Neural cell (in vitro differentiated cells): ENCODE results near the gene DNAJB7. TPM values are rescaled to one million over a fixed set of nuclear protein-coding genes. Genes with fewer than 3 reads are reported as not detected.

Source experiments
- H2AFZ ChIP-seq: fragments of 200-600, 300-800 bp; sonication (generic), shearing (Covaris generic); 2 replicates; pipeline ENCODE4 v1.6.0; 2014; ENCODE audit warnings: low read depth, mild to moderate bottlenecking, antibody characterized with exemption, low read length, moderate library complexity
- H3F3A ChIP-seq: fragments of 200-600 bp; shearing (Covaris generic); 2 replicates; pipeline ENCODE4 v1.6.1; 2016; ENCODE audit warnings: mild to moderate bottlenecking, moderate library complexity, mixed read lengths, antibody characterized with exemption, low read length; ENCODE audit not compliant: insufficient read depth, poor library complexity, severe bottlenecking
- H3K27ac ChIP-seq: fragments of 200-600, 300-800 bp; sonication (generic), shearing (Covaris generic); 2 replicates; pipeline ENCODE4 v1.5.1; 2014; ENCODE audit warnings: mild to moderate bottlenecking, low read length, moderate library complexity
- H3K27me3 ChIP-seq: fragments of 300-800, 200-600 bp; sonication (generic), shearing (Covaris generic); 2 replicates; pipeline ENCODE4 v1.6.0; 2014; ENCODE audit warnings: mild to moderate bottlenecking, low read depth, low read length, moderate library complexity; ENCODE audit not compliant: insufficient read depth
- H3K36me3 ChIP-seq: fragments of 300-800, 200-600 bp; sonication (generic), shearing (Covaris generic); 2 replicates; pipeline ENCODE4 v1.5.1; 2014; ENCODE audit warnings: mild to moderate bottlenecking, antibody characterized with exemption, low read length, moderate library complexity; ENCODE audit not compliant: insufficient read depth
- H3K4me2 ChIP-seq: fragments of 300-800, 200-600 bp; sonication (generic), shearing (Covaris generic); 2 replicates; pipeline ENCODE4 v1.6.0; 2014; ENCODE audit warnings: mild to moderate bottlenecking, low read length
- H3K4me3 ChIP-seq: fragments of 300-800, 200-600 bp; sonication (generic), shearing (Covaris generic); 2 replicates; pipeline ENCODE4 v1.5.1; 2014; ENCODE audit warnings: mild to moderate bottlenecking, low read length, moderate library complexity
- H3K79me2 ChIP-seq: fragments of 200-600 bp; shearing (Covaris generic); replicated peaks from 2 replicates; pipeline ENCODE4 v1.6.0; 2014; ENCODE audit warnings: mild to moderate bottlenecking, low read length, moderate library complexity; ENCODE audit not compliant: insufficient read depth
- H3K9ac ChIP-seq: fragments of 300-800, 200-600 bp; sonication (generic), shearing (Covaris generic); 2 replicates; pipeline ENCODE4 v1.6.1; 2016; ENCODE audit warnings: mild to moderate bottlenecking, low read length, mixed read lengths
- H3K9me2 ChIP-seq: fragments of 200-600 bp; shearing (Covaris generic); 2 replicates; pipeline ENCODE4 v1.6.1; 2016; ENCODE audit warnings: mild to moderate bottlenecking, low read length, mixed read lengths; ENCODE audit not compliant: insufficient read depth
- H3K9me3 ChIP-seq: fragments of 200-600, 300-800 bp; sonication (generic), shearing (Covaris generic); 2 replicates; pipeline ENCODE4 v1.6.1; 2016; ENCODE audit warnings: mild to moderate bottlenecking, mixed run types, low read length, moderate library complexity, mixed read lengths
- H4K20me1 ChIP-seq: fragments of 200-600 bp; shearing (Covaris generic); 2 replicates; pipeline ENCODE4 v1.6.1; 2016; ENCODE audit warnings: mild to moderate bottlenecking, mixed run types; ENCODE audit not compliant: insufficient read depth
- EP300 ChIP-seq: fragments of 450-650 bp; conservative IDR thresholded peaks from 2 replicates; pipeline ENCODE4 v1.6.1; 2014; ENCODE audit warnings: antibody characterized with exemption, mild to moderate bottlenecking, moderate library complexity; ENCODE audit not compliant: poor library complexity, severe bottlenecking
- EZH2 ChIP-seq: fragments of 200-600, 300-800 bp; shearing (Covaris generic), sonication (generic); IDR thresholded peaks from 2 replicates; pipeline ENCODE4 v1.6.1; 2014; ENCODE audit warnings: antibody characterized with exemption, low read length, borderline replicate concordance, mild to moderate bottlenecking; ENCODE audit not compliant: insufficient read depth, poor library complexity, severe bottlenecking
- MXI1 ChIP-seq: fragments of 450-650 bp; conservative IDR thresholded peaks from 2 replicates; pipeline ENCODE4 v1.6.1; 2014; ENCODE audit warnings: antibody characterized with exemption, mild to moderate bottlenecking; ENCODE audit not compliant: poor library complexity, severe bottlenecking
- POLR2AphosphoS5 ChIP-seq: IDR thresholded peaks from 2 replicates; pipeline ENCODE4 v1.6.1; 2012
- RAD21 ChIP-seq: fragments of 450-650 bp; conservative IDR thresholded peaks from 2 replicates; pipeline ENCODE4 v1.6.1; 2014; ENCODE audit warnings: antibody characterized with exemption, mild to moderate bottlenecking, moderate library complexity
- REST ChIP-seq: IDR thresholded peaks from 2 replicates; pipeline ENCODE4 v1.6.1; 2012; ENCODE audit warnings: borderline replicate concordance
- SMC3 ChIP-seq: fragments of 450-650 bp; conservative IDR thresholded peaks from 2 replicates; pipeline ENCODE4 v1.6.1; 2014; ENCODE audit warnings: antibody characterized with exemption, mild to moderate bottlenecking, moderate library complexity; ENCODE audit not compliant: poor library complexity
- TAF1 ChIP-seq: IDR thresholded peaks from 2 replicates; pipeline ENCODE4 v1.6.1; 2012; ENCODE audit warnings: low read depth
- polyA plus RNA-seq: library from polyadenylated mRNA; depleted of rRNA; stranded (reverse); fragments of >200 nt; gene quantifications from 2 replicates; pipeline ENCODE4 v1.2.3, GENCODE V29; 2014
- TF ChIP-seq, protein P1 (sequence below): fragments of 450-650 bp; IDR thresholded peaks from 2 replicates; pipeline ENCODE4 v1.5.1; 2014; ENCODE audit warnings: antibody characterized with exemption, mild to moderate bottlenecking, moderate library complexity; ENCODE audit not compliant: poor library complexity, severe bottlenecking

Gene DNAJB7
- polyA plus RNA-seq, 1 donor from 2014 or later = not detected

- no peak overlapping the region for H3K27ac ChIP-seq
- no peak overlapping the region for H2AFZ ChIP-seq
- H3K9ac ChIP-seq = no peak overlapping the region
- no peak for TF ChIP-seq EZH2
- no peak for TF ChIP-seq RAD21
- no peak for TF ChIP-seq MXI1
- TF ChIP-seq, protein P1, sequence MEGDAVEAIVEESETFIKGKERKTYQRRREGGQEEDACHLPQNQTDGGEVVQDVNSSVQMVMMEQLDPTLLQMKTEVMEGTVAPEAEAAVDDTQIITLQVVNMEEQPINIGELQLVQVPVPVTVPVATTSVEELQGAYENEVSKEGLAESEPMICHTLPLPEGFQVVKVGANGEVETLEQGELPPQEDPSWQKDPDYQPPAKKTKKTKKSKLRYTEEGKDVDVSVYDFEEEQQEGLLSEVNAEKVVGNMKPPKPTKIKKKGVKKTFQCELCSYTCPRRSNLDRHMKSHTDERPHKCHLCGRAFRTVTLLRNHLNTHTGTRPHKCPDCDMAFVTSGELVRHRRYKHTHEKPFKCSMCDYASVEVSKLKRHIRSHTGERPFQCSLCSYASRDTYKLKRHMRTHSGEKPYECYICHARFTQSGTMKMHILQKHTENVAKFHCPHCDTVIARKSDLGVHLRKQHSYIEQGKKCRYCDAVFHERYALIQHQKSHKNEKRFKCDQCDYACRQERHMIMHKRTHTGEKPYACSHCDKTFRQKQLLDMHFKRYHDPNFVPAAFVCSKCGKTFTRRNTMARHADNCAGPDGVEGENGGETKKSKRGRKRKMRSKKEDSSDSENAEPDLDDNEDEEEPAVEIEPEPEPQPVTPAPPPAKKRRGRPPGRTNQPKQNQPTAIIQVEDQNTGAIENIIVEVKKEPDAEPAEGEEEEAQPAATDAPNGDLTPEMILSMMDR = no peak
- TF ChIP-seq EP300 = no peak
- H4K20me1 ChIP-seq = no peaks in the 10 kb centered on the region
- no peak overlapping the region for H3K4me2 ChIP-seq
- no peak overlapping the region for H3K4me3 ChIP-seq
- H3K27me3 ChIP-seq = no peaks in the 10 kb centered on the region
- no peaks in the 10 kb centered on the region for H3K9me3 ChIP-seq
- H3K36me3 ChIP-seq = no peaks in the 10 kb centered on the region
- no peaks in the 10 kb centered on the region for H3F3A ChIP-seq
- H3K9me2 ChIP-seq = no peaks in the 10 kb centered on the region
- no peaks in the 10 kb centered on the region for H3K79me2 ChIP-seq
Measured at GRCh38 chr22:40877488-40877887, 15.6 kb upstream of the DNAJB7 start.

GRCh38 chr22:40876907-40877306 is 15.0 kb upstream of the DNAJB7 start:
- no peaks in the 10 kb centered on the region for H4K20me1 ChIP-seq

DNA sequence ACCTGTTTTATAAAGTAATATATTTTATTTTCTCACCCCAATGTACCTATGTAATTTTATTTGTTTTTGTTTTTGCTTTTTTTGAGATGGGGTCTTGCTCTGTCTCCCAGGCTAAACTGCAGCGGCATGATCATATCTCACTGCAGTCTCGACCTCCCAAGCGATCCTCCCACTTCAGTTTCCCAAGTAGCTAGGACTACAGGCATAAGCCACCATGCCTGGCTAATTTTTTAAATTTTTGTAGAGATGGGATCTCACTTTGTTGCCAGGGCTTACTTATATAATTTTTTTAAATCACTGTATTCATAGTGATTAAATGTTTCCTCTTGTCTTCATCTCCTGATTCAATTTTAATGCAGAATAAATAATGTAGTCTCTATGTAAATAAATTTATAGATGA is 13.2 kb upstream of the DNAJB7 start:
- H3K9me3 ChIP-seq = no peaks in the 10 kb centered on the region
- TF ChIP-seq EP300 (no peak), TAF1 (no peak), REST (no peak), MXI1 (no peak), RAD21 (no peak), SMC3 (no peak), POLR2AphosphoS5 (no peak), EZH2 (no peak)
- TF ChIP-seq, protein P1 = no peak
- no peaks in the 10 kb centered on the region for H3K36me3 ChIP-seq
- no peak overlapping the region for H3K27ac ChIP-seq
- no peaks in the 10 kb centered on the region for H4K20me1 ChIP-seq
- H3F3A ChIP-seq = no peaks in the 10 kb centered on the region
- no peaks in the 10 kb centered on the region for H3K9me2 ChIP-seq
- no peaks in the 10 kb centered on the region for H3K27me3 ChIP-seq
- no peaks in the 10 kb centered on the region for H3K79me2 ChIP-seq
- no peak overlapping the region for H3K9ac ChIP-seq
- H3K4me3 ChIP-seq = no peak overlapping the region
- H2AFZ ChIP-seq = no peak overlapping the region
- H3K4me2 ChIP-seq = no peak overlapping the region

More at GRCh38 chr22:40876907-40877306, 15.0 kb upstream of the DNAJB7 start:
- no peaks in the 10 kb centered on the region for H3K27me3 ChIP-seq
- H3K9ac ChIP-seq = no peak overlapping the region
- H2AFZ ChIP-seq = no peak overlapping the region
- H3K36me3 ChIP-seq = no peaks in the 10 kb centered on the region
- H3K4me2 ChIP-seq = no peak overlapping the region
- H3K27ac ChIP-seq = no peak overlapping the region
- H3K9me2 ChIP-seq = no peaks in the 10 kb centered on the region
- H3K9me3 ChIP-seq = no peaks in the 10 kb centered on the region
- no peak for TF ChIP-seq EP300
- H3K79me2 ChIP-seq = no peaks in the 10 kb centered on the region
- no peaks in the 10 kb centered on the region for H3F3A ChIP-seq
- no peak overlapping the region for H3K4me3 ChIP-seq
